ENCODE results near the gene CCR5AS.

DNA sequence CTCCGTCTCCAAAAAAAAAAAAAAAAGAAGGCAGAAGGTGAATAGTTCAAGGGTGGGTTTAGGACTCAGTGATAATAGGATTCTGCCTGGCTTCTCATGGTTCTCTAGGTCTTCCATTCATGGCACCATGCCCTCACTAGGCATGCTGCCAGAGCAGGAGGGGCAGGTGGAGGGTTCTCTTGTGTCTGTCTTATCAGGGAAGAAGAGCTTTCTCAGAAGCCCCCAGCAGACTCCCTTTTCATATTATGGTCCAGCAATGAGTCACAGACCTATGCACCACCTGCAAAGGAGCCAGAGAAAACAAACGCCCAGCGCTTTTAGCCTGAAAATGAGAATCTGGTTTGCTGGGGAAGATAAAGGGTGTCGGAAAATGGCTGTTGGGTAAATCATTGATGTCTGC, 50.0 kb downstream of the CCR5AS start:
- TF ChIP-seq EZH2 (IDR thresholded peaks at IDR 0.05; ENCODE audit: low read depth, unreplicated experiment) (no peak), CTCF (conservative IDR thresholded peaks at IDR 0.05; ENCODE audit: low read depth in 2 of 2) (no peak), JUNB (IDR thresholded peaks at IDR 0.05; ENCODE audit: unreplicated experiment) (no peak), EZH2phosphoT487 (IDR thresholded peaks at IDR 0.05; ENCODE audit: unreplicated experiment) (no peak), POLR2AphosphoS5 (IDR thresholded peaks at IDR 0.05; ENCODE audit: low read depth) (no peak), REST (IDR thresholded peaks at IDR 0.05; ENCODE audit: unreplicated experiment) (no peak)

Measured in GM23338 (cell line).